ENCODE results near the gene MAML3.

The MAML3 gene

GRCh38 chr4:139962130-139962684 lies 191.8 kb downstream of the MAML3 start:
- no peak for DNase-seq (ENCODE audit: insufficient read length, low spot score)
- no peak for FAIRE-seq
- TF ChIP-seq CTCF (IDR thresholded peaks at IDR 0.05; ENCODE audit: insufficient read depth, missing control alignments), result no peak

DNA sequence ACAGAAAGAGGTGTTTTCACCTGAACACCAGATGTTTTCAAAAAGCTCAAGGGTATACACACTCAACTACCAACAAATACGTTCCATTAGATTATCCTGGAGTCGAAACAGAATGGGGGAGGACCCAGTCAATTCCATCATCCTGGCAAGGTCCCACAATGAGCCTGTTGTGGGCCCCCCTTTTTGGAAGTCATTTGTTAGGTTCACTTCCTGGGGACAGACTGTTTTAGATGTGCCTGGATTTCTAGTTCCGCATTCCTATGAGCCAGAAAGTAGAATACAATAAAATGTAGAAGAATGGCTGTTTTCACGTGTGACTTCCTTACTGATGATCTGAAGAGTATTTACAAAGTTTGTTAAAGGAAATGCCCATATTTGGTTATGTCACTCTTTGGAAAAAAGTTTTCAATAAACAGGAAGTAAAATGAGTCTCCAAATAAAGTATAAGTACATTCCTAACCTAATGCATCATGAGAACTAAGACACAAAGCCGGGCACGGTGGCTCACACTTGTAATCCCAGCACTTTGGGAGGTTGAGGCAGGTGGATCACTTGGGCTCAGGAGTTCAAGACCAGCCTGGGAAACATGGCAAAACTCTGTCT lies 192.5 kb downstream of the MAML3 start:
- FAIRE-seq (no peak), DNase-seq (ENCODE audit: insufficient read length, low spot score) (no peak)
- no peak for TF ChIP-seq CTCF (IDR thresholded peaks at IDR 0.05; ENCODE audit: insufficient read depth, missing control alignments)

- no peak for FAIRE-seq
- DNase-seq (ENCODE audit: insufficient read length, low spot score), result no peak
- no peak for TF ChIP-seq CTCF (IDR thresholded peaks at IDR 0.05; ENCODE audit: insufficient read depth, missing control alignments)
Observed at GRCh38 chr4:139959396-139959795, 194.6 kb downstream of the MAML3 start.

DNA sequence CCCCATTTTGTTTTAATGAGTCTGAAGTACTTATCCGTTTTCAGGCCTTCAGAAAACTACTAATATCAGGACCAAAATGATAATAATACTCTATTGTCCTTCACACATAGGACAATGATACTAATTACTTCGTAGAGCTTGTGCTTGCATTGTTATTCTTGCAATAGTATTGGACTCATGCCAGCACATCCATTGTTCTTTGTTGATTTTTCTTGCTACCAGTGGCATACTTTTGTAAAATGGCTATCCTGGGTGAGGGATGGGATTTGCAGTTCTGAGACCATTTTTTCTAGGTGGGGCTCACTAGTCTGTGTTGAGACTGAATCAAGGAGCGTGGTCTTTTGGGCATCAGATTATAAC lies 195.3 kb downstream of the MAML3 start:
- peak; percentile 25 for FAIRE-seq
- no peak for DNase-seq (ENCODE audit: insufficient read length, low spot score)

GRCh38 chr4:139957986-139958738 lies 195.8 kb downstream of the MAML3 start:
- FAIRE-seq (peak; percentile 48), DNase-seq (ENCODE audit: insufficient read length, low spot score) (no peak)
- no peak for TF ChIP-seq CTCF (IDR thresholded peaks at IDR 0.05; ENCODE audit: insufficient read depth, missing control alignments)

More for the DNA sequence above, 195.3 kb downstream of the MAML3 start:
- no peak for TF ChIP-seq CTCF (IDR thresholded peaks at IDR 0.05; ENCODE audit: insufficient read depth, missing control alignments)

DNA sequence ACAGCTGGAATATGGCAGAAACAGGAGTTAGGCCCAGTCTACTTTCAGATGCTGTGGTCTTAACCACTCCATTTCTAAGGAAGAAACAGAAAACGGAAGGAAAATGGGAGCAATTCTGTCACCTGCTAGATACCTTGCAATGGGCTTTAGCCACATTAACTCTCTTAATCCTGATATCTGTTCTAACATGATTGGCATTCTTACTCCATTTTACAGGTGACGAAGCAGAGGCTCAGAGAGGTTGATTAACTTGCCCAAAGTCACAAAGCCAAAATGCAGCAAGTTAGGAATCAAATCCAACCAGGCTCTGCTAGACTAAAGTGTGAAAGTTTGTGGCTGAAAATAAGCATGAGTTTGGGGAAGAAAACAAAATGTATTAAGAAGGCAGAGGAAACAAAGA lies 196.9 kb downstream of the MAML3 start:
- no peak for FAIRE-seq
- TF ChIP-seq CTCF (IDR thresholded peaks at IDR 0.05; ENCODE audit: insufficient read depth, missing control alignments), result no peak
- no peak for DNase-seq (ENCODE audit: insufficient read length, low spot score)

- DNase-seq (ENCODE audit: insufficient read length, low spot score), result no peak
- FAIRE-seq, result no peak
- no peak for TF ChIP-seq CTCF (IDR thresholded peaks at IDR 0.05; ENCODE audit: insufficient read depth, missing control alignments)
Observed at GRCh38 chr4:139956507-139957017, 197.4 kb downstream of the MAML3 start.
